Measurements from ENCODE around the gene EREG.

DNA sequence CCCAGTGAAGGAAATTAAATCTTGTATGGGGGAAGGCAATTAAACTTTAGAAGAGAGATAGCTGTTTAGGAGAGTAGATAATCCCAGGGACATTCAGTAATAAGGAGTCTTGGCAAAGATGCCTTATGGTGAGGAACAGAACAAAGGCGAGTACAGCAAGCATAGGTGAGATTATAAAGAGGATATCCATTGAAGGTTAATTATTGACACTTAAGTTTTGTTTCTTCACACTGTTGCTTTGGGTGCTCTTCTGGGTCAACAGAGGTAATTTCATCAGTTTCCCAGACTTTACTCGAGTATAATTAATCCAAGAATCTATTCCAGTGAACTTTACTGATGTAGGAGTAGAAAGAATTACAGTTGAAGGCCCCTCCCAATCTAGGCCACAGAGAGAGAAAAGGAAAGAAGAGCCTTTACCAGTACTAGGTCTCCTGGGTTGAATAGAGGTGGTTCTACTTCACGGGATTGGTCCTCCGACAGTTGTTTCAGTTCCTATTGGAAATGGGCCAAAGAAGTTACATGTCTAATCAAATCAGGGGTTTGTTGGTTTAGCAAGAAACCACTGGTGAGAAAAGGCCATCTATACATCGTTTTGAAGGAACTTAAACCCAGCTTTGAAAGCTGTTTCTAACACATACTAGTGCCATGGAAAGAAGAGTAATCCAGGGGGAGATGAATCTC, 29.5 kb upstream of the EREG start:
- no peak for TF ChIP-seq EZH2phosphoT487 (IDR thresholded peaks at IDR 0.05; ENCODE audit: low read depth)
- TF ChIP-seq, protein P1, sequence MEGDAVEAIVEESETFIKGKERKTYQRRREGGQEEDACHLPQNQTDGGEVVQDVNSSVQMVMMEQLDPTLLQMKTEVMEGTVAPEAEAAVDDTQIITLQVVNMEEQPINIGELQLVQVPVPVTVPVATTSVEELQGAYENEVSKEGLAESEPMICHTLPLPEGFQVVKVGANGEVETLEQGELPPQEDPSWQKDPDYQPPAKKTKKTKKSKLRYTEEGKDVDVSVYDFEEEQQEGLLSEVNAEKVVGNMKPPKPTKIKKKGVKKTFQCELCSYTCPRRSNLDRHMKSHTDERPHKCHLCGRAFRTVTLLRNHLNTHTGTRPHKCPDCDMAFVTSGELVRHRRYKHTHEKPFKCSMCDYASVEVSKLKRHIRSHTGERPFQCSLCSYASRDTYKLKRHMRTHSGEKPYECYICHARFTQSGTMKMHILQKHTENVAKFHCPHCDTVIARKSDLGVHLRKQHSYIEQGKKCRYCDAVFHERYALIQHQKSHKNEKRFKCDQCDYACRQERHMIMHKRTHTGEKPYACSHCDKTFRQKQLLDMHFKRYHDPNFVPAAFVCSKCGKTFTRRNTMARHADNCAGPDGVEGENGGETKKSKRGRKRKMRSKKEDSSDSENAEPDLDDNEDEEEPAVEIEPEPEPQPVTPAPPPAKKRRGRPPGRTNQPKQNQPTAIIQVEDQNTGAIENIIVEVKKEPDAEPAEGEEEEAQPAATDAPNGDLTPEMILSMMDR (IDR thresholded peaks at IDR 0.05; ENCODE audit: low read depth, low read length), result no peak
